Gastroesophageal sphincter (tissue), 3 donors: ENCODE measurements around the gene NAT9.

Source experiments
- CTCF ChIP-seq, 4 experiments: fragments of 200-600 bp in 2 of 4; fragments of 450-650 bp in 2 of 4; sonication (generic) in 1 of 4; IDR thresholded peaks; one replicate each; pipeline ENCODE4 v1.5.1; 2017 to 2019; ENCODE audit warnings: antibody characterized with exemption in 4 of 4, mild to moderate bottlenecking in 2 of 4, moderate library complexity in 2 of 4
- POLR2A ChIP-seq, 2 donors: fragments of 450-650 bp; IDR thresholded peaks; one replicate each; pipeline ENCODE4 v1.6.1; 2017; ENCODE audit warnings: antibody characterized with exemption in 2 of 2, mild to moderate bottlenecking in 2 of 2, moderate library complexity in 1 of 2
- POLR2AphosphoS5 ChIP-seq: sonication (generic); formaldehyde crosslinking; IDR thresholded peaks from one replicate; pipeline ENCODE4 v1.6.1; 2017; ENCODE audit warnings: antibody characterized with exemption

- TF ChIP-seq CTCF (IDR thresholded peaks at IDR 0.05) (peak in 1 of 4 experiments; percentile 17), POLR2A (IDR thresholded peaks at IDR 0.05) (peak; percentile 93 to 96), POLR2AphosphoS5 (peak; percentile 98)
Measured at GRCh38 chr17:74748529-74749278, 27.4 kb downstream of the NAT9 start, which contains the start of gene NHERF1.
